Natural killer cell (primary cell): ENCODE measurements around the gene CCDC134. TPM values are rescaled to one million over a fixed set of nuclear protein-coding genes. Genes with fewer than 3 reads are reported as not detected.
"Not testable (repeated sequence)": the region's sequence is repeated elsewhere in the genome, so short reads cannot be mapped to it uniquely, and the experiment has no call there.

Experiments
- ATAC-seq, 3 donors: fragments of 150-1000 bp in 2 of 3; fragments of 200-7000 bp in 1 of 3; cut with Tn5 transposase; 1 replicate in 1 of 3; 2 replicates in 2 of 3; pipeline ENCODE4 v1.10.0; 2021; ENCODE audit warnings: mild to moderate bottlenecking in 2 of 3, moderate library complexity in 2 of 3
- DNase-seq, 2 donors: peaks; one replicate each; pipeline versions ENCODE4 v3.0.0 to v3.0.0-alpha.2; 2013 to 2021; ENCODE audit warnings: mixed read lengths in 1 of 2
- H3K27ac ChIP-seq: one replicate; pipeline ENCODE4 v1.5.1; 2013; ENCODE audit warnings: mild to moderate bottlenecking, low read length
- H3K27me3 ChIP-seq: one replicate; pipeline ENCODE4 v1.6.1; 2013; ENCODE audit warnings: low read length; ENCODE audit not compliant: control insufficient read depth, insufficient read depth
- H3K36me3 ChIP-seq: one replicate; pipeline ENCODE4 v1.6.1; 2013; ENCODE audit warnings: low read length; ENCODE audit not compliant: control insufficient read depth, insufficient read depth
- H3K4me1 ChIP-seq: one replicate; pipeline ENCODE4 v1.6.1; 2013; ENCODE audit warnings: low read length; ENCODE audit not compliant: control insufficient read depth, insufficient read depth
- H3K4me3 ChIP-seq: one replicate; pipeline ENCODE4 v1.5.1; 2013; ENCODE audit warnings: low read length
- H3K9me3 ChIP-seq: one replicate; pipeline ENCODE4 v1.6.1; 2013; ENCODE audit warnings: low read length; ENCODE audit not compliant: control insufficient read depth, insufficient read depth
- H3K27ac Mint-ChIP-seq, 2 donors: one replicate each; pipeline ENCODE4 v1.8.0; 2022; ENCODE audit warnings: mild to moderate bottlenecking in 2 of 2, mixed read lengths in 2 of 2, moderate library complexity in 1 of 2
- H3K27me3 Mint-ChIP-seq, 2 donors: one replicate each; pipeline ENCODE4 v1.8.0; 2022; ENCODE audit warnings: low read depth in 2 of 2, mixed read lengths in 2 of 2
- H3K36me3 Mint-ChIP-seq: one replicate; pipeline ENCODE4 v1.8.0; 2022; ENCODE audit warnings: mixed read lengths
- H3K4me1 Mint-ChIP-seq, 2 donors: one replicate each; pipeline ENCODE4 v1.8.0; 2022; ENCODE audit warnings: mixed read lengths in 2 of 2
- H3K4me3 Mint-ChIP-seq: one replicate; pipeline ENCODE4 v1.8.0; 2022; ENCODE audit warnings: mild to moderate bottlenecking, moderate library complexity, mixed read lengths
- H3K9me3 Mint-ChIP-seq, 2 donors: one replicate each; pipeline ENCODE4 v1.8.0; 2022; ENCODE audit warnings: mixed read lengths in 2 of 2
- WGBS: methylation state at CpG from one replicate; pipeline ENCODE4 v1.1.7; 2013; ENCODE audit warnings: missing lambda C conversion rate; ENCODE audit not compliant: insufficient coverage; 5-methylcytosine and 5-hydroxymethylcytosine counted together
- intact Hi-C: fragments of 100-400 bp; cut with micrococcal nuclease; formaldehyde crosslinking; loops from one replicate; pipeline ENCODE4 v1.14.2; 2022
- total RNA-seq, 4 donors: library from RNA; stranded (reverse); fragments of 120-200 nt in 1 of 4; gene quantifications; one replicate each; pipeline versions ENCODE4 v1.2.3 to v1.2.4, GENCODE V29; 2013 to 2022
- TF ChIP-seq, protein P1 (sequence below): fragments of 200-600 bp; IDR thresholded peaks from one replicate; pipeline ENCODE4 v1.8.0; 2022; ENCODE audit warnings: antibody characterized with exemption

The CCDC134 gene
- total RNA-seq, 3 donors from 2014 or later (not counting 1 experiment from before 2014, with no cell fraction given), result 16.4 to 22.1 (median 16.7) TPM

DNA sequence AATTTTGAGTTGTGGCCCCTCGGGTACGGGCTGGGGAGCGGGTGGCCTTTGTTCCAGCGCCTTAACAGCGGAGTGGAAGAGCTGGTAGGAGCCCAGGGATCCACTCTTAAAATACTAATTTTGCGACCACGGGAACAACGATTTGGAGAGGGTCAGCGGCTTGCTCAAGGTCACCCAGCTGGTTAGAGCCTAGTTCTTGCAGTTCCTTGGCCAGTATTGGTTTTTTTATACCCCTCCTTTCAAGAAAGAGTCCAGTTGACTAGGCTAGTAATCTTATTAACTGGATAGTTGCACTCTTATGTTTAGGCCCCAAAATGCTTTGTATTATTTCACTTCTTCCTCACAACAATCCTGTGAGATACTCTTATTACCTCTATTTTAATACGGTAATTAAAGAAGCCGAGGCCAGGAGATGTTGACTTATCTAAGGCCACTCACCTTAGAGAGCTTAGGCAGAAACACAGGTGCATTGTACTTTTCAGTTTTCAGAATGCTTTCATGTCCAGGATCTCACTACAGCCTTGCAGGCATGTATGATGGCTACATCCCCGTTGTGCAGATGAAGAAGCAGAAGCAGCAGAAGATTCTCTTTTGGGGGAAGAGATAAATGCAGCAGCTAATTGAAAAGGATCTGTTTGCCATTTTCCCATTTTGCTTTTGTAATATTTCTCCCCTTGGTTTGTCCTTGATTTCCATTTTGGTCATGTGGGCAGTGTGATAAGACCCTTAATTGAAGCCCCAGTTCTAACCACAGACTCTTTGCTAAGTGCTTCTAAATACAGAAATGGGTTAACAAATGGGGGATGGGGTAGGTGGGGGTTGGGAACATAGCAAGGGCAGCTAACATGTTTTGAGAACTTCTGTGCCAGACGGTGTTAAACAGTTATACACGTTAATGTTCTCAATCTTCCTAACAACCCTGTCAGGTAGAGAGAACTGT is 33.8 kb downstream of the CCDC134 start:
- no peaks in the 10 kb centered on the region for H3K27me3 ChIP-seq
- peak overlapping the region; percentile 88 for H3K27ac ChIP-seq
- Mint-ChIP-seq H3K9me3 (no peaks in the 10 kb centered on the region), H3K4me1 (peaks cover 39 to 55% of the 10 kb centered on the region in 2 donors), H3K4me3 (peak overlapping the region; percentile 91), H3K27ac (peak overlapping the region; percentile 99), H3K27me3 (no peaks in the 10 kb centered on the region), H3K36me3 (no peaks in the 10 kb centered on the region)
- H3K36me3 ChIP-seq, result peaks cover 10% of the 10 kb centered on the region
- ATAC-seq, result no peak
- no peaks in the 10 kb centered on the region for H3K9me3 ChIP-seq
- TF ChIP-seq, protein P1, sequence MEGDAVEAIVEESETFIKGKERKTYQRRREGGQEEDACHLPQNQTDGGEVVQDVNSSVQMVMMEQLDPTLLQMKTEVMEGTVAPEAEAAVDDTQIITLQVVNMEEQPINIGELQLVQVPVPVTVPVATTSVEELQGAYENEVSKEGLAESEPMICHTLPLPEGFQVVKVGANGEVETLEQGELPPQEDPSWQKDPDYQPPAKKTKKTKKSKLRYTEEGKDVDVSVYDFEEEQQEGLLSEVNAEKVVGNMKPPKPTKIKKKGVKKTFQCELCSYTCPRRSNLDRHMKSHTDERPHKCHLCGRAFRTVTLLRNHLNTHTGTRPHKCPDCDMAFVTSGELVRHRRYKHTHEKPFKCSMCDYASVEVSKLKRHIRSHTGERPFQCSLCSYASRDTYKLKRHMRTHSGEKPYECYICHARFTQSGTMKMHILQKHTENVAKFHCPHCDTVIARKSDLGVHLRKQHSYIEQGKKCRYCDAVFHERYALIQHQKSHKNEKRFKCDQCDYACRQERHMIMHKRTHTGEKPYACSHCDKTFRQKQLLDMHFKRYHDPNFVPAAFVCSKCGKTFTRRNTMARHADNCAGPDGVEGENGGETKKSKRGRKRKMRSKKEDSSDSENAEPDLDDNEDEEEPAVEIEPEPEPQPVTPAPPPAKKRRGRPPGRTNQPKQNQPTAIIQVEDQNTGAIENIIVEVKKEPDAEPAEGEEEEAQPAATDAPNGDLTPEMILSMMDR, result no peak
- intact Hi-C loops, result no loop called here
- 15% methylated on average over 14 of the region's 14 CpGs for WGBS
- H3K4me3 ChIP-seq, result peak overlapping the region; percentile 99
- DNase-seq, result peak in 1 of 2 donors; percentile 36
- peaks cover 13% of the 10 kb centered on the region for H3K4me1 ChIP-seq

DNA sequence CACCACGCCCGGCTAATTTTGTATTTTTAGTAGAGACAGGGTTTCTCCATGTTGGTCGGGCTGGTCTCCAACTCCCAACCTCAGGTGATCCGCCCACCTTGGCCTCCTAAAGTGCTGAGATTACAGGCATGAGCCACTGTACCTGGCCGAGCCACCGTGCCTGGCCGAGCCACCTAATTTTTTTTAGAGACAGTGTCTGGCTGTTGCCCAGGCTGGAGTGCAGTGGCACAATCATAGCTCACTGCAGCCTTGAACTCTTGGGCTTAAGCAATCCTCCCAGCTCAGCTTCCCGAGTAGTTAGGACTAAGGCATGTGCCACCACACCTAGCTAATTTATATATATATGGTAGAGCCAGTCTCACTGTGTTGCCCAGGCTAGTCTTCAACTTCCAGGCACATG is 35.0 kb downstream of the CCDC134 start:
- Mint-ChIP-seq H3K27ac (peak overlapping the region; percentile 76 to 99), H3K4me1 (peaks cover 43 to 62% of the 10 kb centered on the region in 2 donors), H3K4me3 (peak overlapping the region; percentile 14)
- H3K9me3 ChIP-seq, H3K4me3 ChIP-seq, H3K36me3 Mint-ChIP-seq, intact Hi-C loops, ATAC-seq, H3K9me3 Mint-ChIP-seq, DNase-seq, H3K27ac ChIP-seq, H3K27me3 ChIP-seq, H3K27me3 Mint-ChIP-seq: not testable (repeated sequence)
- Histone ChIP-seq H3K4me1 (peaks cover 13% of the 10 kb centered on the region), H3K36me3 (peaks cover 10% of the 10 kb centered on the region)
- WGBS, result 96% methylated on average over 8 of the region's 8 CpGs

DNA sequence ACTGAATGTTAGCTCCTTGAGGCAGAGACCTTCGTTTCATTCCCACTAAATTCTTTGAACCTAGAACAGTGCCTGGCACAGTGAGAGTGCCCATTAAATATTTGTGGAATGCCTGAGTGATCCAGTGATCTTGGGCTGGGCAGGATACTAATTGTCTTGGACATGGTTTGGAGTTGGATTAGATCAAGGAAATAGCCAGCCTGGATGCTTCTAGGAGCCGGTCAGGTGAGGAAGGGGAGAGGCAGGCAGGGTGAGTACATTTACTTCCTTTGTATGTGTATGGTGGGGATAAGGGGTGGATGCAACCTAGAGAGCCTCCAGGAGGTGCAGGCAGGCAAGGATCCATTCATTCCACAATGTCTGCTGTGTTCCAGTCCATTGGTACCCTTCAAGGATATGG is 36.1 kb downstream of the CCDC134 start:
- DNase-seq, result no peak
- H3K27me3 Mint-ChIP-seq, result no peaks in the 10 kb centered on the region
- Histone ChIP-seq H3K36me3 (peaks cover 10% of the 10 kb centered on the region), H3K9me3 (no peaks in the 10 kb centered on the region), H3K27me3 (no peaks in the 10 kb centered on the region), H3K27ac (no peak overlapping the region), H3K4me1 (peaks cover 13% of the 10 kb centered on the region), H3K4me3 (no peak overlapping the region)
- peaks cover 45 to 66% of the 10 kb centered on the region in 2 donors for H3K4me1 Mint-ChIP-seq
- H3K27ac Mint-ChIP-seq, result peak overlapping the region; percentile 76 to 99
- H3K36me3 Mint-ChIP-seq, result no peaks in the 10 kb centered on the region
- no peak overlapping the region for H3K4me3 Mint-ChIP-seq
- H3K9me3 Mint-ChIP-seq, result no peaks in the 10 kb centered on the region
- TF ChIP-seq, protein P1, result no peak
- intact Hi-C loops, result no loop called here
- no peak for ATAC-seq
- 100% methylated on average over 1 of the region's 2 CpGs for WGBS

DNA sequence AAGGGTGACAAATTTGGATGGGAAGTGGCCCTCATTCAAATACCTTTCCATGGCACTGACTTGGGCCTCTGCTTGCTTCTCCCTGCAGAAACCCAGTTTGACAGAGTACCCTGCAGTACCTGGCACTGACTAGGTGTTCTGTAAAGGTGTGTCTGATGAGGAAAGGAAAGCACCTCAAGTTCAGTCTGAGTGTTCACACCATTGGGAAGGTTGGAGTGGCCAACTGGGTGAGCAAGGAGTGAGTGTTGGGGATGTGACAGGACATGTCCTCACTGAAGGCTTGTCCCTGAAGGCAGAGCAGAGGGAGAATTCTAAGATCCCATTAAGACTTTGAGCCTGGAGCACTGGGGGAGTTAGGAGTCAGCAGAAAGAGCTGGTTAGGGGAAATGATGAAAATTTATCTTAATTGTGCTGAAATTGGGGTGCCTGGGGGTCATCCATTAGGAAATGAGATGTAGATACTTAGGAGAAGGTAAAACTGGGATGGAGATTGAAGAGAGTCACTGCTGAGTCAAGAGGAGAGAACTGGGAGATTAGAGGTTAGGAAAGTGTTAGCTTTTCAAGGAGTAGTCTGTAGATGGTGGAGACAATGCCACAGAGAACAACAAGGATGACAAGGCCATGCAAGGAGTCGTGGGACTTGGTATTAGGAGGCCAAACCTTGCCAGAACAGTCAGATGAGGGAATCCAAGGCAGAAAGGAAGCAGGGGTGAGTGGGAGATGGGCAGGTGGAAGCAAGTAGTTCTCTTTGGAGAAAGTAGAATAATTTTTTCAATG is 38.6 kb downstream of the CCDC134 start:
- TF ChIP-seq, protein P1, result no peak
- Mint-ChIP-seq H3K27ac (peak overlapping the region; percentile 41 to 56), H3K27me3 (no peaks in the 10 kb centered on the region), H3K4me1 (peaks cover 32 to 61% of the 10 kb centered on the region in 2 donors), H3K4me3 (no peak overlapping the region), H3K9me3 (no peaks in the 10 kb centered on the region), H3K36me3 (no peaks in the 10 kb centered on the region)
- H3K27me3 ChIP-seq, result no peaks in the 10 kb centered on the region
- H3K4me1 ChIP-seq, result peaks cover under 1% of the 10 kb centered on the region
- H3K27ac ChIP-seq, result no peak overlapping the region
- H3K36me3 ChIP-seq, result peaks cover 10% of the 10 kb centered on the region
- WGBS, result 92% methylated on average over 1 of the region's 1 CpG
- no peak for ATAC-seq
- no peak for DNase-seq
- H3K9me3 ChIP-seq, result no peaks in the 10 kb centered on the region
- no peak overlapping the region for H3K4me3 ChIP-seq
- intact Hi-C loops, result no loop called here
